NT2/D1 (cell line): ENCODE results near the gene ADK.

Experiments used
- DNase-seq: peaks from one replicate; pipeline ENCODE4 v3.0.0-alpha.2; 2011; ENCODE audit warnings: low read depth, low spot score
- H3K27me3 ChIP-seq: 2 replicates; pipeline ENCODE4 v1.6.0; 2011; ENCODE audit warnings: mild to moderate bottlenecking; ENCODE audit not compliant: insufficient read length, insufficient read depth
- H3K36me3 ChIP-seq: 2 replicates; pipeline ENCODE4 v1.6.1; 2011; ENCODE audit warnings: mild to moderate bottlenecking, low read length, mixed read lengths; ENCODE audit not compliant: insufficient read depth, insufficient read length
- H3K4me1 ChIP-seq: 2 replicates; pipeline ENCODE4 v1.5.1; 2011; ENCODE audit not compliant: insufficient read depth, insufficient read length
- H3K4me3 ChIP-seq: 2 replicates; pipeline ENCODE4 v1.5.1; 2011; ENCODE audit warnings: low read depth; ENCODE audit not compliant: insufficient read length
- H3K9ac ChIP-seq: 2 replicates; pipeline ENCODE4 v1.6.0; 2011; ENCODE audit warnings: low read depth; ENCODE audit not compliant: insufficient read length
- H3K9me3 ChIP-seq: 2 replicates; pipeline ENCODE4 v1.5.1; 2011; ENCODE audit warnings: mild to moderate bottlenecking, low read length; ENCODE audit not compliant: insufficient read depth
- SUZ12 ChIP-seq: IDR thresholded peaks from 2 replicates; pipeline ENCODE4 v1.6.1; 2011; ENCODE audit not compliant: insufficient read length, insufficient read depth; ENCODE audit errors: extremely low read depth
- YY1 ChIP-seq: IDR thresholded peaks from 2 replicates; pipeline ENCODE4 v1.6.1; 2011; ENCODE audit not compliant: insufficient read length, insufficient read depth
- ZNF274 ChIP-seq: IDR thresholded peaks from 2 replicates; pipeline ENCODE4 v1.6.1; 2011; ENCODE audit warnings: mild to moderate bottlenecking, low read depth, low read length

The ADK gene

DNA sequence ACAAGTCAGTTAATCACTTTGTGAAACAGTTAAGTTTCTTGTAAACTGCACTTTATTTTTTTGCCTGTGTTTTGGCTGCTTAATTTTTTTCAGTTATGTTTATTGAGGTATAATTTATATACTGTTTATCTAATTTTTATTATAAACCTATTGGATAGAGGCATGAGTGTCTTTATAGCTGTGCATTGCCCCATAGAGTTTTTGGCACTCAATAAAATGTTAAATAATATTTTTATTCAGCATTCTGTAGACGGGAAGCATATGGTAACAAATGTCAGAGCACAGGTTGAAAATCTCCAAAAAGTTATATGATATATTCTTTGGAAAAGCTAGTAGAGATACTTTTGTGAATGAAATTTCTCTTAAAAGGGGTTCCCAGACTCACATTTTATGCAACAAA, 431.5 kb downstream of the ADK start:
- Histone ChIP-seq H3K36me3 (no peaks in the 10 kb centered on the region), H3K4me3 (no peak overlapping the region), H3K27me3 (no peaks in the 10 kb centered on the region), H3K9ac (no peak overlapping the region), H3K9me3 (no peaks in the 10 kb centered on the region), H3K4me1 (no peaks in the 10 kb centered on the region)
- DNase-seq, result no peak
- no peak for TF ChIP-seq ZNF274
- TF ChIP-seq SUZ12, result no peak
- no peak for TF ChIP-seq YY1

DNA sequence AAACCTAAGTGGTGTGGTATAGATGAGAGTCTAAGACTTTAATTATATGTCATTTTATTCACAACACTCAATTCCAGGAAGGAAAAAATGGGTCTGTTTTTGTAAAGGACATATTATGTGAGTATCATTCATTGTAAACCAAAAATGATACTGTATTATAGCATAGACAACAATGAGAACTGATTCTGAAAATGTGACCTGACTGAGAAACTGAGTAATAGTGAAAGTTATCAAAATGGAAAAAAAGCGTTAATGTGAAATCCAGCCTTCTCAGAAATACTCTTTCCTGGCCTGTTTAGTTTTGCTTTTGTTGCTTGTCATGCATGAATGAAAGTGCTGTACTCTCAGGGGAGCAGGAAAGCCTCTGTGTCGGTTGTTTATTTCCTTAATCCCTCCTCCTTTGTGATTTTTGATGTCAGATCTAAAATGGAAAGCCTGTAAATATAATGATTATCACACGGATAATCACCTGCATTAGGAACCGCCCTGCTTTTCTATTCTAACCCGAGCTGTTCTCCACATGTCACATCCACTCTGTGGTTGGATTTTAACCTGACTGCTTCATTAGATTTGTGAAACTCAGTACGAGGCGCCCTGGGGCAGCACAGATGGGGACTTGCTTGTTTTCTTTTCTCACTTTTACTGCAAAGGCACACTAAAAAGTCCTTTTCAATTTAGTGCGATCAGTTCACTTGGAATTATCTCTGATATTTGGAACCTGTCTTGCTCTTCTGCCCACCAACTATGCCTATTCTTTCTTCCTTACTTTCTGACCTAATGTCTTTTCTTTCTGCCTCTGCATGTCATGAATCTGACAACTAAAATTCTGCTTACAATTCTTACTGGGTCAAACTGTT, 434.4 kb downstream of the ADK start:
- no peaks in the 10 kb centered on the region for H3K9me3 ChIP-seq
- H3K4me3 ChIP-seq, result no peak overlapping the region
- TF ChIP-seq YY1 (no peak), SUZ12 (no peak), ZNF274 (no peak)
- no peak for DNase-seq
- H3K9ac ChIP-seq, result no peak overlapping the region
- no peaks in the 10 kb centered on the region for H3K4me1 ChIP-seq
- H3K36me3 ChIP-seq, result no peaks in the 10 kb centered on the region
- H3K27me3 ChIP-seq, result no peaks in the 10 kb centered on the region

- H3K27me3 ChIP-seq, result no peaks in the 10 kb centered on the region
- no peak for DNase-seq
- no peaks in the 10 kb centered on the region for H3K36me3 ChIP-seq
- no peaks in the 10 kb centered on the region for H3K9me3 ChIP-seq
- no peak overlapping the region for H3K4me3 ChIP-seq
- TF ChIP-seq ZNF274 (no peak), YY1 (no peak), SUZ12 (no peak)
- no peaks in the 10 kb centered on the region for H3K4me1 ChIP-seq
- no peak overlapping the region for H3K9ac ChIP-seq
These were observed 435.1 kb downstream of the ADK start for GRCh38 chr10:74586088-74586585.

- Histone ChIP-seq H3K9me3 (no peaks in the 10 kb centered on the region), H3K9ac (no peak overlapping the region), H3K4me1 (no peaks in the 10 kb centered on the region), H3K4me3 (no peak overlapping the region), H3K27me3 (no peaks in the 10 kb centered on the region), H3K36me3 (no peaks in the 10 kb centered on the region)
- DNase-seq, result no peak
- no peak for TF ChIP-seq YY1
- TF ChIP-seq SUZ12, result no peak
- no peak for TF ChIP-seq ZNF274
These were observed 436.3 kb downstream of the ADK start for GRCh38 chr10:74587109-74587854.

GRCh38 chr10:74589226-74589673, 438.2 kb downstream of the ADK start:
- no peaks in the 10 kb centered on the region for H3K4me1 ChIP-seq
- H3K36me3 ChIP-seq, result no peaks in the 10 kb centered on the region
- no peak overlapping the region for H3K9ac ChIP-seq
- TF ChIP-seq ZNF274 (no peak), SUZ12 (no peak)
- no peak for DNase-seq
- H3K9me3 ChIP-seq, result no peaks in the 10 kb centered on the region
- no peaks in the 10 kb centered on the region for H3K27me3 ChIP-seq
- H3K4me3 ChIP-seq, result no peak overlapping the region

DNA sequence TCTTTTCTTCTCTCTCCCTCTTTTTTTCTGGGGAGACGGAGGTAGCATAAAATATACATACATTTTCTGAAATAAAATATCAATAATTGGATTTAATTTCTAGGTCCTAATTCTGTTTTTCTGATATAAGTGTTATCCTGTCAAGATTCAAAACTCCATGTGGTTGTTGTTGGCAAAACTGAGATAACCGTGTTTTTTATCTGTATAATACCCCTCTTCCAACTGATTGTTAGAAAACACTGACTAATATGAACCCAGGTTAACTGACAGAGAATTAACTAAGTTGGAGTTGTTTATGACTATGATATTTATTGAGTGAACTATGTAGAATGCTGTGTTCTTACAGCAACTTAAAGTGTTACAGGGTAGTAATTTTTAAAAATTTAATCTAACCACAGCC, 438.8 kb downstream of the ADK start:
- no peaks in the 10 kb centered on the region for H3K9me3 ChIP-seq
- no peaks in the 10 kb centered on the region for H3K27me3 ChIP-seq
- H3K4me3 ChIP-seq, result no peak overlapping the region
- no peaks in the 10 kb centered on the region for H3K4me1 ChIP-seq
- no peaks in the 10 kb centered on the region for H3K36me3 ChIP-seq
- no peak for DNase-seq
- TF ChIP-seq YY1 (no peak), SUZ12 (no peak), ZNF274 (no peak)
- no peak overlapping the region for H3K9ac ChIP-seq

- TF ChIP-seq YY1 (no peak), ZNF274 (no peak), SUZ12 (no peak)
- no peak for DNase-seq
- Histone ChIP-seq H3K9ac (no peak overlapping the region), H3K27me3 (no peaks in the 10 kb centered on the region), H3K36me3 (no peaks in the 10 kb centered on the region), H3K9me3 (no peaks in the 10 kb centered on the region), H3K4me1 (no peaks in the 10 kb centered on the region), H3K4me3 (no peak overlapping the region)
These were observed 442.4 kb downstream of the ADK start for GRCh38 chr10:74593470-74593869.
